ENCODE results near the gene METAP2.

DNA sequence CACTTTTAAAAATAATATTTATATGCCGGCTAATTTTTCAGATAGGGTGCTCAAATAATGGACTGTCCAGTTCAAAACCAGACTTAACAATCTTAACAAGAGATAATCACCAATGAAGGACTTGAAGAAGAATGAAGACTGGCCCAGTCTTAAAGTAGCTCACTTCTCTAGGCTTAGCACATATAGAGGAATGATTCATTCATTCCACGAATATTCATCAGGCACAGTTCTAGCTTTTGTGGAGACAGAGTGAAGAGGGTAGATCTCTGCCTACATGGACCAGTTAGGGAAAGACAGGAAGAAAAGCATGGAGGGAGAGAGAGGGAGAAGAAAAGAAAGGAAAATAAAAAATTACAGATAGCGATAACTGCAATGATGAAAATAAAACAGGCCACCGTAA is 42.8 kb upstream of the METAP2 start:
- TF ChIP-seq, protein P1, sequence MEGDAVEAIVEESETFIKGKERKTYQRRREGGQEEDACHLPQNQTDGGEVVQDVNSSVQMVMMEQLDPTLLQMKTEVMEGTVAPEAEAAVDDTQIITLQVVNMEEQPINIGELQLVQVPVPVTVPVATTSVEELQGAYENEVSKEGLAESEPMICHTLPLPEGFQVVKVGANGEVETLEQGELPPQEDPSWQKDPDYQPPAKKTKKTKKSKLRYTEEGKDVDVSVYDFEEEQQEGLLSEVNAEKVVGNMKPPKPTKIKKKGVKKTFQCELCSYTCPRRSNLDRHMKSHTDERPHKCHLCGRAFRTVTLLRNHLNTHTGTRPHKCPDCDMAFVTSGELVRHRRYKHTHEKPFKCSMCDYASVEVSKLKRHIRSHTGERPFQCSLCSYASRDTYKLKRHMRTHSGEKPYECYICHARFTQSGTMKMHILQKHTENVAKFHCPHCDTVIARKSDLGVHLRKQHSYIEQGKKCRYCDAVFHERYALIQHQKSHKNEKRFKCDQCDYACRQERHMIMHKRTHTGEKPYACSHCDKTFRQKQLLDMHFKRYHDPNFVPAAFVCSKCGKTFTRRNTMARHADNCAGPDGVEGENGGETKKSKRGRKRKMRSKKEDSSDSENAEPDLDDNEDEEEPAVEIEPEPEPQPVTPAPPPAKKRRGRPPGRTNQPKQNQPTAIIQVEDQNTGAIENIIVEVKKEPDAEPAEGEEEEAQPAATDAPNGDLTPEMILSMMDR (IDR thresholded peaks at IDR 0.05), result no peak
- no peak for TF ChIP-seq CBFB (CRISPR knock-in tag; IDR thresholded peaks at IDR 0.05; ENCODE audit: low read depth)
- no peak for TF ChIP-seq CREB1 (CRISPR knock-in tag; IDR thresholded peaks at IDR 0.05)
- TF ChIP-seq NR3C1 (CRISPR knock-in tag; conservative IDR thresholded peaks at IDR 0.05; ENCODE audit: low read depth), result no peak
- TF ChIP-seq, protein P2, sequence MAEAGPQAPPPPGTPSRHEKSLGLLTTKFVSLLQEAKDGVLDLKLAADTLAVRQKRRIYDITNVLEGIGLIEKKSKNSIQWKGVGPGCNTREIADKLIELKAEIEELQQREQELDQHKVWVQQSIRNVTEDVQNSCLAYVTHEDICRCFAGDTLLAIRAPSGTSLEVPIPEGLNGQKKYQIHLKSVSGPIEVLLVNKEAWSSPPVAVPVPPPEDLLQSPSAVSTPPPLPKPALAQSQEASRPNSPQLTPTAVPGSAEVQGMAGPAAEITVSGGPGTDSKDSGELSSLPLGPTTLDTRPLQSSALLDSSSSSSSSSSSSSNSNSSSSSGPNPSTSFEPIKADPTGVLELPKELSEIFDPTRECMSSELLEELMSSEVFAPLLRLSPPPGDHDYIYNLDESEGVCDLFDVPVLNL (CRISPR knock-in tag; IDR thresholded peaks at IDR 0.05; ENCODE audit: borderline replicate concordance, low read depth), result no peak
- TF ChIP-seq, protein P3, sequence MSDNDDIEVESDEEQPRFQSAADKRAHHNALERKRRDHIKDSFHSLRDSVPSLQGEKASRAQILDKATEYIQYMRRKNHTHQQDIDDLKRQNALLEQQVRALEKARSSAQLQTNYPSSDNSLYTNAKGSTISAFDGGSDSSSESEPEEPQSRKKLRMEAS (CRISPR knock-in tag; IDR thresholded peaks at IDR 0.05), result no peak
- no peak for TF ChIP-seq SMAD4 (CRISPR knock-in tag; IDR thresholded peaks at IDR 0.05)
- TF ChIP-seq, protein P4, sequence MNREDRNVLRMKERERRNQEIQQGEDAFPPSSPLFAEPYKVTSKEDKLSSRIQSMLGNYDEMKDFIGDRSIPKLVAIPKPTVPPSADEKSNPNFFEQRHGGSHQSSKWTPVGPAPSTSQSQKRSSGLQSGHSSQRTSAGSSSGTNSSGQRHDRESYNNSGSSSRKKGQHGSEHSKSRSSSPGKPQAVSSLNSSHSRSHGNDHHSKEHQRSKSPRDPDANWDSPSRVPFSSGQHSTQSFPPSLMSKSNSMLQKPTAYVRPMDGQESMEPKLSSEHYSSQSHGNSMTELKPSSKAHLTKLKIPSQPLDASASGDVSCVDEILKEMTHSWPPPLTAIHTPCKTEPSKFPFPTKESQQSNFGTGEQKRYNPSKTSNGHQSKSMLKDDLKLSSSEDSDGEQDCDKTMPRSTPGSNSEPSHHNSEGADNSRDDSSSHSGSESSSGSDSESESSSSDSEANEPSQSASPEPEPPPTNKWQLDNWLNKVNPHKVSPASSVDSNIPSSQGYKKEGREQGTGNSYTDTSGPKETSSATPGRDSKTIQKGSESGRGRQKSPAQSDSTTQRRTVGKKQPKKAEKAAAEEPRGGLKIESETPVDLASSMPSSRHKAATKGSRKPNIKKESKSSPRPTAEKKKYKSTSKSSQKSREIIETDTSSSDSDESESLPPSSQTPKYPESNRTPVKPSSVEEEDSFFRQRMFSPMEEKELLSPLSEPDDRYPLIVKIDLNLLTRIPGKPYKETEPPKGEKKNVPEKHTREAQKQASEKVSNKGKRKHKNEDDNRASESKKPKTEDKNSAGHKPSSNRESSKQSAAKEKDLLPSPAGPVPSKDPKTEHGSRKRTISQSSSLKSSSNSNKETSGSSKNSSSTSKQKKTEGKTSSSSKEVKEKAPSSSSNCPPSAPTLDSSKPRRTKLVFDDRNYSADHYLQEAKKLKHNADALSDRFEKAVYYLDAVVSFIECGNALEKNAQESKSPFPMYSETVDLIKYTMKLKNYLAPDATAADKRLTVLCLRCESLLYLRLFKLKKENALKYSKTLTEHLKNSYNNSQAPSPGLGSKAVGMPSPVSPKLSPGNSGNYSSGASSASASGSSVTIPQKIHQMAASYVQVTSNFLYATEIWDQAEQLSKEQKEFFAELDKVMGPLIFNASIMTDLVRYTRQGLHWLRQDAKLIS (CRISPR knock-in tag; IDR thresholded peaks at IDR 0.05; ENCODE audit: borderline replicate concordance), result no peak
- TF ChIP-seq, protein P5, sequence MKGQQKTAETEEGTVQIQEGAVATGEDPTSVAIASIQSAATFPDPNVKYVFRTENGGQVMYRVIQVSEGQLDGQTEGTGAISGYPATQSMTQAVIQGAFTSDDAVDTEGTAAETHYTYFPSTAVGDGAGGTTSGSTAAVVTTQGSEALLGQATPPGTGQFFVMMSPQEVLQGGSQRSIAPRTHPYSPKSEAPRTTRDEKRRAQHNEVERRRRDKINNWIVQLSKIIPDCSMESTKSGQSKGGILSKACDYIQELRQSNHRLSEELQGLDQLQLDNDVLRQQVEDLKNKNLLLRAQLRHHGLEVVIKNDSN (CRISPR knock-in tag; IDR thresholded peaks at IDR 0.05), result no peak
- TF ChIP-seq JUN (CRISPR knock-in tag; IDR thresholded peaks at IDR 0.05), result no peak
- no peak for TF ChIP-seq ZNF423 (CRISPR knock-in tag; IDR thresholded peaks at IDR 0.05)

Data from WTC11 (cell line).